Neural progenitor cell (in vitro differentiated cells): ENCODE results near the gene EDEM3.

Experiments used
- EZH2 ChIP-seq: fragments of 200-600 bp; sonication (generic); IDR thresholded peaks from 2 replicates; pipeline ENCODE4 v1.6.1; 2017; ENCODE audit warnings: antibody characterized with exemption, mild to moderate bottlenecking, moderate library complexity
- TF ChIP-seq, protein P1 (sequence below): fragments of 200-600 bp; sonication (generic); IDR thresholded peaks from 2 replicates; pipeline ENCODE4 v1.5.1; 2017; ENCODE audit warnings: antibody characterized with exemption, mild to moderate bottlenecking

DNA sequence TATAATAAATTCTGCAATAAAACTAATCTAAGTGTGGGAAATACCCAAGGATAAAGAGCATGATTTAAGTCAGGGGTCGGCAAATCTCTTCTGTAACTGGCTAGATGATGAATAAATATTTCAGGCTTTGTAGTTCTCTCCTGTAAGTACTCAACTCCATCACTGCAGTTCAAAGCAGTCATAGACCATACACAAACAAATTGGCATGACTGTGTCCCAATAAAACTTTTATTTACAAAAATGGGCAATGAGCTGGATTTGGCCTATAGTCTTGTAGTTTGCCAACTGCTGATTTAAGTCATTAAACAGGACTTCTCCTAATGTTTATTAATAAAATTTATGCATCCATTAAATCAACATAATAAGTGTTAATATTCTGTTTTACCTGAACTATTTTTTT is 49.4 kb downstream of the EDEM3 start:
- TF ChIP-seq, protein P1, sequence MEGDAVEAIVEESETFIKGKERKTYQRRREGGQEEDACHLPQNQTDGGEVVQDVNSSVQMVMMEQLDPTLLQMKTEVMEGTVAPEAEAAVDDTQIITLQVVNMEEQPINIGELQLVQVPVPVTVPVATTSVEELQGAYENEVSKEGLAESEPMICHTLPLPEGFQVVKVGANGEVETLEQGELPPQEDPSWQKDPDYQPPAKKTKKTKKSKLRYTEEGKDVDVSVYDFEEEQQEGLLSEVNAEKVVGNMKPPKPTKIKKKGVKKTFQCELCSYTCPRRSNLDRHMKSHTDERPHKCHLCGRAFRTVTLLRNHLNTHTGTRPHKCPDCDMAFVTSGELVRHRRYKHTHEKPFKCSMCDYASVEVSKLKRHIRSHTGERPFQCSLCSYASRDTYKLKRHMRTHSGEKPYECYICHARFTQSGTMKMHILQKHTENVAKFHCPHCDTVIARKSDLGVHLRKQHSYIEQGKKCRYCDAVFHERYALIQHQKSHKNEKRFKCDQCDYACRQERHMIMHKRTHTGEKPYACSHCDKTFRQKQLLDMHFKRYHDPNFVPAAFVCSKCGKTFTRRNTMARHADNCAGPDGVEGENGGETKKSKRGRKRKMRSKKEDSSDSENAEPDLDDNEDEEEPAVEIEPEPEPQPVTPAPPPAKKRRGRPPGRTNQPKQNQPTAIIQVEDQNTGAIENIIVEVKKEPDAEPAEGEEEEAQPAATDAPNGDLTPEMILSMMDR, result no peak
- no peak for TF ChIP-seq EZH2
